Calu3 (cell line): ENCODE data around the gene NEO1. TPM values are rescaled to one million over a fixed set of nuclear protein-coding genes. Genes with fewer than 3 reads are reported as not detected.
A peak's percentile ranks its signal among the peaks of the same experiment; 100 is the strongest.

ENCODE experiments used
- BruUV-seq: library from RNA; stranded (reverse); fragments of 400-500 nt; replicated peaks from 2 replicates; lab custom pipeline; 2021; lab: Mats Ljungman, UMichigan
- CTCF ChIA-PET: fragments of 300-600 bp; sonication (Branson Sonifier 250); formaldehyde crosslinking; loops from one replicate; lab custom pipeline; 2022; ENCODE audit warnings: antibody characterized with exemption; lab: Charles Lee
- DNase-seq: peaks from one replicate; pipeline ENCODE4 v3.0.0; 2022
- H3K27ac Mint-ChIP-seq: one replicate; pipeline ENCODE4 v1.8.0; 2022; ENCODE audit warnings: mixed read lengths; ENCODE audit not compliant: unreplicated experiment
- H3K27me3 Mint-ChIP-seq: one replicate; pipeline ENCODE4 v1.8.0; 2022; ENCODE audit warnings: mixed read lengths; ENCODE audit not compliant: unreplicated experiment
- H3K36me3 Mint-ChIP-seq: one replicate; pipeline ENCODE4 v1.8.0; 2022; ENCODE audit warnings: mild to moderate bottlenecking, moderate library complexity, mixed read lengths; ENCODE audit not compliant: insufficient read depth, unreplicated experiment
- H3K4me1 Mint-ChIP-seq: one replicate; pipeline ENCODE4 v1.8.0; 2022; ENCODE audit warnings: mild to moderate bottlenecking, low read depth, mixed read lengths; ENCODE audit not compliant: unreplicated experiment
- H3K4me3 Mint-ChIP-seq: one replicate; pipeline ENCODE4 v1.8.0; 2022; ENCODE audit warnings: mild to moderate bottlenecking, low read depth, moderate library complexity, mixed read lengths; ENCODE audit not compliant: unreplicated experiment
- H3K9me3 Mint-ChIP-seq: one replicate; pipeline ENCODE4 v1.8.0; 2022; ENCODE audit warnings: low read depth, mixed read lengths; ENCODE audit not compliant: unreplicated experiment
- CTCF ChIP-seq: fragments of 200-600 bp; IDR thresholded peaks from one replicate; pipeline ENCODE4 v1.8.0; 2022; ENCODE audit warnings: antibody characterized with exemption; ENCODE audit not compliant: unreplicated experiment
- intact Hi-C: fragments of 100-400 bp; cut with micrococcal nuclease; formaldehyde crosslinking; loops from one replicate; pipeline ENCODE4 v1.10.0; 2022; ENCODE audit not compliant: unreplicated experiment
- total RNA-seq: library from RNA; stranded (reverse); gene quantifications from 2 replicates; pipeline ENCODE4 v1.2.3, GENCODE V29; 2022

NEO1 gene
- total RNA-seq, 1 experiment from 2014 or later = 20.4 TPM

DNA sequence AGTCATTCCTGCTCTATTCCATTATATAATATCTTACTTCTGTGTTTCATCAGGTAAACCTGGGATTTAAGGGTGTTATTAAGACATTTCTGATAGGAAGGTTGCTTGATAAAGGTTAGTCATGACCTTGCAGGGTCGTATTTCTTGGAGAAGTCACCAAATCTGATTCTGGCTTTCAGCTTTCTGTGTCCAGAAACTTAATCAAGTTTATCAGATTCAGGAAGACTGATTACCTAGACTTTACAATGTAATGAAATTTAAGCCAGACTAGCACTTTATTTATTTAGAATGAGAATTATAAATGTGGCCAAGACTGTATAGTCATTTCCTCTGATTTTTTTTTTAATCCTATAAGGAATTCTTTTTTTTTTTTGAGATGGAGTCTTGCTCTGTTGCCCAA is 81.9 kb downstream of the NEO1 start:
- H3K27ac Mint-ChIP-seq = no peak overlapping the region
- no peaks in the 10 kb centered on the region for H3K4me1 Mint-ChIP-seq
- no TSS peak for BruUV-seq
- H3K36me3 Mint-ChIP-seq = no peaks in the 10 kb centered on the region
- no peak overlapping the region for H3K4me3 Mint-ChIP-seq
- H3K27me3 Mint-ChIP-seq = no peaks in the 10 kb centered on the region
- H3K9me3 Mint-ChIP-seq = no peaks in the 10 kb centered on the region
- CTCF ChIA-PET = no interaction called here
- intact Hi-C loops = no loop called here
- DNase-seq = no peak
- TF ChIP-seq CTCF = no peak

DNA sequence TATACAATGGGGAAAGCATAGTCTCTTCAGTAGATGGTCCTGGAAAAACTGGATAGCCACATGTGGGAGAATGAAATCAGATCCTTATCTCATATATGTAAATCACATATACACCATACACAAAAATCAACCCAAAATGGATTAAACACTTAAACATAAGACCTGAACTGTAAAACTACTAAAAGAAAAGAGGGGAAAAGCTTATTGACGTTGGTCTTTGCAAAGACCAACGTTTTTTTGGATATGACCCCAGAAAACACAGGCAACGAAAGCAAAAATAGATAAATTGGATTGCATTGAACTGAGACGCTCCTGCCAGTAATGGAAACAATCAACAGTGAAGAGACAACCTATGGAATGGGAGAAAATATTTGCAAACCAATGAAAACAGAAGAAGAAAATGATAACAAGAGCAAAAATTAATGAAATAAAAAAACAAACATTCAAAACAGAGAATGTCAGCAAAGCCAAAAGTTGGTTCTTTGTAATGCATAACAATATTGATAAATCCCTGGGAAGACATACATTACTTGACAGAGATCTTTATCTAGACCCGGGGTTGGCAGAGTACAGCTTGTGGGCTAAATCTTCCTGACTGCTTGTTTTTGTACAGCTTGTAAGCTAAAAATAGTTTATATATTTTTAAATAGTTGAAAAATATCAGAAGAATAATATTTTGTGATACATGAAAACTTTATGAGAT is 86.9 kb downstream of the NEO1 start:
- H3K9me3 Mint-ChIP-seq = no peaks in the 10 kb centered on the region
- intact Hi-C loops = no loop called here
- peaks cover 27% of the 10 kb centered on the region for H3K4me1 Mint-ChIP-seq
- no peak for DNase-seq
- no TSS peak for BruUV-seq
- H3K4me3 Mint-ChIP-seq = no peak overlapping the region
- no peaks in the 10 kb centered on the region for H3K27me3 Mint-ChIP-seq
- CTCF ChIA-PET = interaction anchor here (0.7 kb wide), 1 partner anchor 114 kb away, joined by 5 read pairs; no protein-coding TSS in a partner anchor
- no peak overlapping the region for H3K27ac Mint-ChIP-seq
- no peaks in the 10 kb centered on the region for H3K36me3 Mint-ChIP-seq
- no peak for TF ChIP-seq CTCF

- intact Hi-C loops = no loop called here
- H3K36me3 Mint-ChIP-seq = no peaks in the 10 kb centered on the region
- BruUV-seq = no TSS peak
- H3K27ac Mint-ChIP-seq = no peak overlapping the region
- H3K9me3 Mint-ChIP-seq = no peaks in the 10 kb centered on the region
- H3K4me3 Mint-ChIP-seq = no peak overlapping the region
- H3K27me3 Mint-ChIP-seq = no peaks in the 10 kb centered on the region
- no peak for DNase-seq
- no peak for TF ChIP-seq CTCF
- CTCF ChIA-PET = no interaction called here
- peaks cover 27% of the 10 kb centered on the region for H3K4me1 Mint-ChIP-seq
Observed at GRCh38 chr15:73139744-73140553, 87.7 kb downstream of the NEO1 start.

DNA sequence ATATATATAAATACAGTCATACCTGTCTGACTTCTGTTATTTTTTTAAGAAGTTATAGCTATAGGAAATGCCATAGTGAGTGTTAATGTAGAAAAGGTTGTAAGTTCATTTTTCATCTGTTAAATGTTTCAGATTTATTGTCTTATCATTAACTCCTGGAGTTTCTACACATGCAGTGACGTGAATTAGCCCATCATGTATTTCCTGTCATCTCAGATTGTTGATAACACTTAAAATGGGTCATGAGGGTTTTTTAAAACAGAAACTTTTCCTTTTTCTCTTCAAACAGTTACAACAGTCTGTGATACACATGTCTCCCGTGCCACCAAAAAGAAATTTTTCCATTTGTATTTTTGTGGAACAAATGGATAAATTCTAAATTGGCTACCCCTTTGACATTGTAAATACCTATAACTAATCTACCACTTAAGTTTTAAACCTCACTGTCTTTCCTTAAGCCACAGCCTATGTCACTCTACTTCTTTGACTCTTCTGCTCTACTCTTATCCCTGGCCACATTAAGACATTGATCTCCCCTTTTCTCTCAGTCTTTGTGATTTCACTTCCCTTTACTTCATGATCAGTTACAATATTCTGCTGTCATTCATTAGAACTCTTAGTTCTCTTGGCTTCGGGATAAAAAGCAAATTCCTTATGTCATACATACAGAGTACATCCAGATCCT is 89.1 kb downstream of the NEO1 start:
- Mint-ChIP-seq H3K4me1 (peaks cover 27% of the 10 kb centered on the region), H3K36me3 (no peaks in the 10 kb centered on the region), H3K9me3 (no peaks in the 10 kb centered on the region), H3K4me3 (no peak overlapping the region), H3K27ac (peak overlapping the region; percentile 55), H3K27me3 (no peaks in the 10 kb centered on the region)
- DNase-seq = no peak
- CTCF ChIA-PET = no interaction called here
- intact Hi-C loops = no loop called here
- BruUV-seq = no TSS peak
- no peak for TF ChIP-seq CTCF
